IMR-90 (cell line): Measurements from ENCODE around the gene USP16. TPM values are rescaled to one million over a fixed set of nuclear protein-coding genes. Genes with fewer than 3 reads are reported as not detected.

Experiments
- ATAC-seq: fragments of 200-7000 bp; cut with Tn5 transposase; 2 replicates; pipeline ENCODE4 v1.9.1; 2020; ENCODE audit warnings: low read depth, mild to moderate bottlenecking, moderate library complexity
- BruUV-seq: library from RNA; stranded (reverse); fragments of 400-500 nt; replicated peaks from 2 replicates; lab custom pipeline; 2021; lab: Mats Ljungman, UMichigan
- CTCF ChIA-PET: fragments of 300-600 bp; formaldehyde crosslinking; extraction: SDS; loops from one replicate; lab custom pipeline; 2021; ENCODE audit warnings: antibody characterized with exemption; lab: Yijun Ruan, JAX
- POLR2A ChIA-PET: fragments of 300-600 bp; sonication (Branson Sonifier 250); formaldehyde crosslinking; loops from one replicate; lab custom pipeline; 2022; ENCODE audit warnings: antibody characterized with exemption; ENCODE audit not compliant: unreplicated experiment; lab: Charles Lee
- DNase-seq: peaks from one replicate; pipeline ENCODE4 v3.0.0; 2013
- H2AFZ ChIP-seq: replicated peaks from 2 replicates; pipeline ENCODE3; 2013; ENCODE audit warnings: low read length, mild to moderate bottlenecking; ENCODE audit not compliant: poor library complexity
- H2AK5ac ChIP-seq: 2 replicates; pipeline ENCODE4 v1.6.1; 2013; ENCODE audit warnings: low read depth, low read length, inconsistent platforms
- H2AK9ac ChIP-seq: replicated peaks from 2 replicates; pipeline ENCODE3; 2013; ENCODE audit warnings: mild to moderate bottlenecking, low read depth, low read length, moderate library complexity; ENCODE audit not compliant: poor library complexity
- H2BK120ac ChIP-seq: 2 replicates; pipeline ENCODE4 v1.6.1; 2013; ENCODE audit warnings: low read depth, low read length, inconsistent platforms
- H2BK15ac ChIP-seq: 3 replicates; pipeline ENCODE4 v1.6.1; 2013; ENCODE audit warnings: low read depth, low read length, inconsistent platforms
- H2BK20ac ChIP-seq: 2 replicates; pipeline ENCODE4 v1.6.1; 2013; ENCODE audit warnings: low read depth, mild to moderate bottlenecking, inconsistent platforms, low read length, moderate library complexity
- H2BK5ac ChIP-seq: 2 replicates; pipeline ENCODE4 v1.6.1; 2013; ENCODE audit warnings: mild to moderate bottlenecking, low read depth, low read length, inconsistent platforms; ENCODE audit not compliant: poor library complexity, severe bottlenecking
- H3K14ac ChIP-seq: replicated peaks from 2 replicates; pipeline ENCODE4 v1.6.1; 2013; ENCODE audit warnings: low read depth, low read length, inconsistent platforms
- H3K18ac ChIP-seq: 2 replicates; pipeline ENCODE4 v1.6.1; 2013; ENCODE audit warnings: low read depth, low read length, control low read depth
- H3K23ac ChIP-seq: 2 replicates; pipeline ENCODE4 v1.6.1; 2013; ENCODE audit warnings: low read depth, low read length, inconsistent platforms
- H3K27ac ChIP-seq: 2 replicates; pipeline ENCODE4 v1.5.1; 2013; ENCODE audit warnings: mild to moderate bottlenecking, control low read depth, low read length; ENCODE audit not compliant: insufficient read depth
- H3K27me3 ChIP-seq: 2 replicates; pipeline ENCODE4 v1.6.1; 2013; ENCODE audit warnings: low read length; ENCODE audit not compliant: control insufficient read depth, insufficient read depth
- H3K36me3 ChIP-seq: 2 replicates; pipeline ENCODE4 v1.6.1; 2013; ENCODE audit warnings: low read length, mixed read lengths; ENCODE audit not compliant: control insufficient read depth, insufficient read depth
- H3K4ac ChIP-seq: 2 replicates; pipeline ENCODE4 v1.6.1; 2013; ENCODE audit warnings: low read depth, low read length, inconsistent platforms
- H3K4me1 ChIP-seq: 2 replicates; pipeline ENCODE4 v1.6.1; 2013; ENCODE audit warnings: low read length, mixed read lengths; ENCODE audit not compliant: control insufficient read depth, insufficient read depth
- H3K4me2 ChIP-seq: 2 replicates; pipeline ENCODE4 v1.6.1; 2013; ENCODE audit warnings: low read depth, mild to moderate bottlenecking, control low read depth, low read length, moderate library complexity
- H3K4me3 ChIP-seq: 2 replicates; pipeline ENCODE4 v1.5.1; 2013; ENCODE audit warnings: low read depth, mild to moderate bottlenecking, control low read depth, low read length, moderate library complexity; ENCODE audit not compliant: insufficient read depth
- H3K56ac ChIP-seq: 2 replicates; pipeline ENCODE4 v1.6.1; 2013; ENCODE audit warnings: low read length, inconsistent platforms; ENCODE audit not compliant: insufficient read depth; ENCODE audit errors: extremely low read depth
- H3K79me1 ChIP-seq, 2 experiments: 2 replicates each; pipeline ENCODE4 v1.6.1; 2013; ENCODE audit warnings: low read length in 2 of 2, inconsistent platforms in 1 of 2, low read depth in 1 of 2
- H3K9ac ChIP-seq: 2 replicates; pipeline ENCODE4 v1.6.1; 2013; ENCODE audit warnings: low read depth, low read length, control low read depth
- H3K9me1 ChIP-seq: 2 replicates; pipeline ENCODE4 v1.6.1; 2013; ENCODE audit warnings: low read length, inconsistent platforms; ENCODE audit not compliant: insufficient read depth
- H3K9me3 ChIP-seq: 2 replicates; pipeline ENCODE4 v1.6.1; 2013; ENCODE audit warnings: low read length; ENCODE audit not compliant: control insufficient read depth, insufficient read depth
- H4K20me1 ChIP-seq: 2 replicates; pipeline ENCODE4 v1.6.1; 2013; ENCODE audit warnings: low read length, inconsistent platforms; ENCODE audit not compliant: insufficient read depth
- H4K5ac ChIP-seq: 2 replicates; pipeline ENCODE4 v1.6.1; 2013; ENCODE audit warnings: mild to moderate bottlenecking, low read depth, low read length, control low read depth
- H4K8ac ChIP-seq, 2 experiments: 2 replicates each; pipeline ENCODE4 v1.6.1; 2013; ENCODE audit warnings: low read depth in 2 of 2, low read length in 2 of 2, control low read depth in 1 of 2, inconsistent platforms in 1 of 2
- H4K91ac ChIP-seq: 2 replicates; pipeline ENCODE4 v1.6.1; 2013; ENCODE audit warnings: low read depth, low read length, inconsistent platforms; ENCODE audit not compliant: insufficient read depth
- CEBPB ChIP-seq: IDR thresholded peaks from 2 replicates; pipeline ENCODE4 v1.6.1; 2012; ENCODE audit warnings: low read depth, low read length, improper control_type of control experiment
- MAFK ChIP-seq: IDR thresholded peaks from 2 replicates; pipeline ENCODE4 v1.6.1; 2012; ENCODE audit warnings: low read depth, low read length, improper control_type of control experiment
- RAD21 ChIP-seq: IDR thresholded peaks from 2 replicates; pipeline ENCODE4 v1.6.1; 2012; ENCODE audit warnings: low read length, improper control_type of control experiment
- RFX5 ChIP-seq: IDR thresholded peaks from 2 replicates; pipeline ENCODE4 v1.8.0; 2012; ENCODE audit warnings: low read depth, mild to moderate bottlenecking, low read length, moderate library complexity
- SMC3 ChIP-seq: fragments of 150-350 bp; IDR thresholded peaks from 2 replicates; pipeline ENCODE4 v1.6.1; 2016; ENCODE audit warnings: low read depth, mild to moderate bottlenecking, antibody characterized with exemption, low read length, moderate library complexity
- WGBS, 2 experiments: methylation state at CpG; one replicate each; pipeline versions ENCODE4 v1.1.5 to v1.1.7; 2013; ENCODE audit warnings: missing lambda C conversion rate in 2 of 2; ENCODE audit not compliant: insufficient read length in 1 of 2; ENCODE audit errors: extremely low coverage in 2 of 2; 5-methylcytosine and 5-hydroxymethylcytosine counted together
- dilution Hi-C: fragments of 300-500 bp; cut with HindIII; formaldehyde crosslinking; loops from one replicate; pipeline ENCODE4 v1.14.3; 2018; ENCODE audit warnings: low sequenced_read_pairs; ENCODE audit not compliant: unreplicated experiment
- in situ Hi-C: fragments of 300-500 bp; cut with MboI; formaldehyde crosslinking; loops from 3 replicates; pipeline ENCODE4 v1.14.3; 2019; ENCODE audit warnings: low sequenced_read_pairs, inconsistent platforms, mixed read lengths
- intact Hi-C: fragments of 100-400 bp; cut with micrococcal nuclease; formaldehyde crosslinking; loops from 2 replicates; pipeline ENCODE4 v1.10.0; 2022
- polyA plus RNA-seq, 3 experiments: library from polyadenylated mRNA; depleted of rRNA; stranded (reverse); fragments of >200 nt; gene quantifications; 2 replicates each; pipeline ENCODE4 v1.2.3, GENCODE V29; 2012; ENCODE audit warnings: low replicate concordance in 1 of 3
- total RNA-seq: library from RNA; depleted of rRNA; stranded (reverse); fragments of >200 nt; gene quantifications from 2 replicates; pipeline ENCODE4 v1.2.3, GENCODE V29; 2012
- TF ChIP-seq, protein P1 (sequence below): conservative IDR thresholded peaks from 2 replicates; pipeline ENCODE4 v1.5.1; 2012; ENCODE audit warnings: mild to moderate bottlenecking, low read depth, low read length, improper control_type of control experiment
- TF ChIP-seq, protein P2 (sequence below): fragments of 150-350 bp; IDR thresholded peaks from 2 replicates; pipeline ENCODE4 v1.6.1; 2016; ENCODE audit warnings: low read depth, mild to moderate bottlenecking, low read length, moderate library complexity, borderline replicate concordance

Gene USP16
- total and polyA plus RNA-seq, 2 of the 4 experiments (the other 2 are of a cell fraction) = 15.5 to 28.7 TPM

DNA sequence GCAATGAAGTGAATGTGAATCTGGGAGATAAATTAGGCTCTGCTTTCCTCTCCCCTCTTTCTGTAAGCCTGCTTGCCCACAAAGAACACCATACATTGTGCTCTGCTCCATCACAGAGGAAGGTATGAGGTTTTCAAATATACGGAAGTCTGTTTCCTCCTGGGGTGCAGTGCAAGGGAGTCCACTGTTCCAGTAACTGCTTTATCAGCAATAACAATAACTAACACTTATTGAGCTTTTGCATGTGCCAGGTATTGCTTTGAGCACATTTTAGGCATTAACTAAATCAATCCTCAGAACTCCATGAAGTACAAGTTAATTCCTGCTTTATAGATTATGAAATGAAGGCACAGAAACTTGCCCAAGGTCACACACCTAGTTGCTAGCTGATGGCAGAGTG is 41.8 kb upstream of the USP16 start:
- no peaks in the 10 kb centered on the region for H4K20me1 ChIP-seq
- in situ Hi-C loops = no loop called here
- no peak overlapping the region for H2AFZ ChIP-seq
- no peak overlapping the region for H2BK5ac ChIP-seq
- ChIA-PET POLR2A (no interaction called here), CTCF (no interaction called here)
- H3K14ac ChIP-seq = no peak overlapping the region
- H3K23ac ChIP-seq = no peak overlapping the region
- no peak overlapping the region for H2AK9ac ChIP-seq
- H3K4ac ChIP-seq = no peak overlapping the region
- peaks cover 9 to 12% of the 10 kb centered on the region in 2 experiments; a peak in 3 of 4 replicates for H3K79me1 ChIP-seq
- no peak overlapping the region for H4K5ac ChIP-seq
- no peak overlapping the region for H3K27ac ChIP-seq
- H3K4me2 ChIP-seq = no peak overlapping the region
- no peak overlapping the region for H4K8ac ChIP-seq
- H2BK20ac ChIP-seq = no peak overlapping the region
- no TSS peak for BruUV-seq
- H3K9me3 ChIP-seq = no peaks in the 10 kb centered on the region
- no peaks in the 10 kb centered on the region for H3K27me3 ChIP-seq
- intact Hi-C loops = no loop called here
- H3K4me1 ChIP-seq = no peaks in the 10 kb centered on the region
- H4K91ac ChIP-seq = no peak overlapping the region
- no CpG with 5 or more reads among the region's 1 CpG for WGBS, 2 experiments
- ATAC-seq (no peak), DNase-seq (no peak)
- no peak overlapping the region for H3K9ac ChIP-seq
- H3K4me3 ChIP-seq = no peak overlapping the region
- H3K36me3 ChIP-seq = peaks cover 22% of the 10 kb centered on the region
- TF ChIP-seq, protein P1, sequence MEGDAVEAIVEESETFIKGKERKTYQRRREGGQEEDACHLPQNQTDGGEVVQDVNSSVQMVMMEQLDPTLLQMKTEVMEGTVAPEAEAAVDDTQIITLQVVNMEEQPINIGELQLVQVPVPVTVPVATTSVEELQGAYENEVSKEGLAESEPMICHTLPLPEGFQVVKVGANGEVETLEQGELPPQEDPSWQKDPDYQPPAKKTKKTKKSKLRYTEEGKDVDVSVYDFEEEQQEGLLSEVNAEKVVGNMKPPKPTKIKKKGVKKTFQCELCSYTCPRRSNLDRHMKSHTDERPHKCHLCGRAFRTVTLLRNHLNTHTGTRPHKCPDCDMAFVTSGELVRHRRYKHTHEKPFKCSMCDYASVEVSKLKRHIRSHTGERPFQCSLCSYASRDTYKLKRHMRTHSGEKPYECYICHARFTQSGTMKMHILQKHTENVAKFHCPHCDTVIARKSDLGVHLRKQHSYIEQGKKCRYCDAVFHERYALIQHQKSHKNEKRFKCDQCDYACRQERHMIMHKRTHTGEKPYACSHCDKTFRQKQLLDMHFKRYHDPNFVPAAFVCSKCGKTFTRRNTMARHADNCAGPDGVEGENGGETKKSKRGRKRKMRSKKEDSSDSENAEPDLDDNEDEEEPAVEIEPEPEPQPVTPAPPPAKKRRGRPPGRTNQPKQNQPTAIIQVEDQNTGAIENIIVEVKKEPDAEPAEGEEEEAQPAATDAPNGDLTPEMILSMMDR = no peak
- TF ChIP-seq RFX5 = no peak
- TF ChIP-seq RAD21 = no peak
- peak; percentile 35; the same call in 1 of the 2 replicates for TF ChIP-seq MAFK
- no peak for TF ChIP-seq SMC3
- TF ChIP-seq, protein P2, sequence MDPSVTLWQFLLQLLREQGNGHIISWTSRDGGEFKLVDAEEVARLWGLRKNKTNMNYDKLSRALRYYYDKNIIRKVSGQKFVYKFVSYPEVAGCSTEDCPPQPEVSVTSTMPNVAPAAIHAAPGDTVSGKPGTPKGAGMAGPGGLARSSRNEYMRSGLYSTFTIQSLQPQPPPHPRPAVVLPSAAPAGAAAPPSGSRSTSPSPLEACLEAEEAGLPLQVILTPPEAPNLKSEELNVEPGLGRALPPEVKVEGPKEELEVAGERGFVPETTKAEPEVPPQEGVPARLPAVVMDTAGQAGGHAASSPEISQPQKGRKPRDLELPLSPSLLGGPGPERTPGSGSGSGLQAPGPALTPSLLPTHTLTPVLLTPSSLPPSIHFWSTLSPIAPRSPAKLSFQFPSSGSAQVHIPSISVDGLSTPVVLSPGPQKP = no peak
- no peak for TF ChIP-seq CEBPB
- H3K9me1 ChIP-seq = no peaks in the 10 kb centered on the region
- H2BK15ac ChIP-seq = no peak overlapping the region
- H3K18ac ChIP-seq = no peak overlapping the region
- no peak overlapping the region for H2BK120ac ChIP-seq
- dilution Hi-C loops = no loop called here
- H3K56ac ChIP-seq = no peak overlapping the region
- no peak overlapping the region for H2AK5ac ChIP-seq
